ENCODE measurements around the gene SLC24A5.

The SLC24A5 gene

GRCh38 chr15:48147358-48147757 lies 26.6 kb downstream of the SLC24A5 start:
- Mint-ChIP-seq H3K4me1 (no peaks in the 10 kb centered on the region), H3K36me3 (peaks cover 3% of the 10 kb centered on the region), H3K27me3 (no peaks in the 10 kb centered on the region), H3K9me3 (no peaks in the 10 kb centered on the region), H3K4me3 (no peak overlapping the region), H3K27ac (no peak overlapping the region)

GRCh38 chr15:48149858-48150257 lies 29.1 kb downstream of the SLC24A5 start:
- H3K4me3 Mint-ChIP-seq, result no peak overlapping the region
- no peaks in the 10 kb centered on the region for H3K27me3 Mint-ChIP-seq
- H3K36me3 Mint-ChIP-seq, result peaks cover 4% of the 10 kb centered on the region
- no peak overlapping the region for H3K27ac Mint-ChIP-seq
- H3K4me1 Mint-ChIP-seq, result no peaks in the 10 kb centered on the region
- H3K9me3 Mint-ChIP-seq, result no peaks in the 10 kb centered on the region

- peaks cover 4% of the 10 kb centered on the region for H3K36me3 Mint-ChIP-seq
- no peak overlapping the region for H3K4me3 Mint-ChIP-seq
- H3K27ac Mint-ChIP-seq, result no peak overlapping the region
- H3K4me1 Mint-ChIP-seq, result no peaks in the 10 kb centered on the region
- H3K9me3 Mint-ChIP-seq, result no peaks in the 10 kb centered on the region
- no peaks in the 10 kb centered on the region for H3K27me3 Mint-ChIP-seq
Observed at GRCh38 chr15:48153526-48153925, 32.7 kb downstream of the SLC24A5 start.

- H3K4me3 Mint-ChIP-seq, result no peak overlapping the region
Observed at GRCh38 chr15:48168616-48169015, 47.8 kb downstream of the SLC24A5 start.

GRCh38 chr15:48170981-48171380 lies 50.2 kb downstream of the SLC24A5 start:
- Mint-ChIP-seq H3K27me3 (peaks cover 2% of the 10 kb centered on the region), H3K27ac (no peak overlapping the region), H3K9me3 (peaks cover 20% of the 10 kb centered on the region), H3K36me3 (peaks cover 13% of the 10 kb centered on the region), H3K4me3 (no peak overlapping the region), H3K4me1 (peaks cover 4% of the 10 kb centered on the region)

More at GRCh38 chr15:48168616-48169015, 47.8 kb downstream of the SLC24A5 start:
- H3K4me1 Mint-ChIP-seq, result peaks cover 3% of the 10 kb centered on the region
- peaks cover 8% of the 10 kb centered on the region for H3K36me3 Mint-ChIP-seq
- peaks cover 13% of the 10 kb centered on the region for H3K9me3 Mint-ChIP-seq
- no peak overlapping the region for H3K27ac Mint-ChIP-seq
- no peaks in the 10 kb centered on the region for H3K27me3 Mint-ChIP-seq

GRCh38 chr15:48175126-48175525 lies 54.3 kb downstream of the SLC24A5 start:
- H3K36me3 Mint-ChIP-seq, result peaks cover 8% of the 10 kb centered on the region
- H3K9me3 Mint-ChIP-seq, result peaks cover 16% of the 10 kb centered on the region
- H3K27ac Mint-ChIP-seq, result no peak overlapping the region
- no peak overlapping the region for H3K4me3 Mint-ChIP-seq
- peaks cover 11% of the 10 kb centered on the region for H3K27me3 Mint-ChIP-seq
- H3K4me1 Mint-ChIP-seq, result peaks cover 18% of the 10 kb centered on the region

- H3K4me1 Mint-ChIP-seq, result peaks cover 18% of the 10 kb centered on the region
- H3K4me3 Mint-ChIP-seq, result no peak overlapping the region
- peaks cover 16% of the 10 kb centered on the region for H3K9me3 Mint-ChIP-seq
- no peak overlapping the region for H3K27ac Mint-ChIP-seq
- H3K27me3 Mint-ChIP-seq, result peaks cover 11% of the 10 kb centered on the region
- peaks cover 8% of the 10 kb centered on the region for H3K36me3 Mint-ChIP-seq
Observed at GRCh38 chr15:48176112-48176511, 55.3 kb downstream of the SLC24A5 start.

- H3K4me1 Mint-ChIP-seq, result peaks cover 18% of the 10 kb centered on the region
- no peak overlapping the region for H3K27ac Mint-ChIP-seq
- H3K27me3 Mint-ChIP-seq, result peaks cover 12% of the 10 kb centered on the region
- H3K4me3 Mint-ChIP-seq, result peak overlapping the region; percentile 92
- peaks cover 8% of the 10 kb centered on the region for H3K36me3 Mint-ChIP-seq
- H3K9me3 Mint-ChIP-seq, result peaks cover 16% of the 10 kb centered on the region
Observed at GRCh38 chr15:48176957-48177356, 56.2 kb downstream of the SLC24A5 start.

GRCh38 chr15:48177383-48177765 lies 56.6 kb downstream of the SLC24A5 start:
- Mint-ChIP-seq H3K4me3 (peak overlapping the region; percentile 92), H3K27me3 (peaks cover 13% of the 10 kb centered on the region), H3K36me3 (peaks cover 6% of the 10 kb centered on the region), H3K4me1 (peaks cover 18% of the 10 kb centered on the region), H3K9me3 (peaks cover 16% of the 10 kb centered on the region), H3K27ac (peak overlapping the region; percentile 87)

GRCh38 chr15:48177766-48178647 lies 57.2 kb downstream of the SLC24A5 start, which contains the start of gene MYEF2:
TSS of gene MYEF2 (minus strand) at chr15:48178295. CDS start at chr15:48178237, 58 bp downstream.
- peaks cover 14% of the 10 kb centered on the region for H3K9me3 Mint-ChIP-seq
- peak within 1 kb of the TSS; percentile 92 for H3K4me3 Mint-ChIP-seq
- peaks cover 5% of the 10 kb centered on the region for H3K36me3 Mint-ChIP-seq
- H3K4me1 Mint-ChIP-seq, result peaks cover 18% of the 10 kb centered on the region
- peak within 1 kb of the TSS; percentile 87 for H3K27ac Mint-ChIP-seq
- H3K27me3 Mint-ChIP-seq, result peaks cover 13% of the 10 kb centered on the region

- H3K36me3 Mint-ChIP-seq, result peaks cover 5% of the 10 kb centered on the region
- H3K4me3 Mint-ChIP-seq, result peak overlapping the region; percentile 57
- peaks cover 8% of the 10 kb centered on the region for H3K9me3 Mint-ChIP-seq
- peaks cover 15% of the 10 kb centered on the region for H3K4me1 Mint-ChIP-seq
- peaks cover 13% of the 10 kb centered on the region for H3K27me3 Mint-ChIP-seq
- H3K27ac Mint-ChIP-seq, result no peak overlapping the region
Observed at GRCh38 chr15:48178648-48178931, 57.8 kb downstream of the SLC24A5 start.

GRCh38 chr15:48182749-48183148 lies 62.0 kb downstream of the SLC24A5 start:
- H3K27me3 Mint-ChIP-seq, result peaks cover 15% of the 10 kb centered on the region
- no peak overlapping the region for H3K27ac Mint-ChIP-seq
- no peaks in the 10 kb centered on the region for H3K36me3 Mint-ChIP-seq
- peaks cover 5% of the 10 kb centered on the region for H3K9me3 Mint-ChIP-seq
- no peaks in the 10 kb centered on the region for H3K4me1 Mint-ChIP-seq
- H3K4me3 Mint-ChIP-seq, result no peak overlapping the region

- Mint-ChIP-seq H3K27me3 (peaks cover 13% of the 10 kb centered on the region), H3K4me1 (no peaks in the 10 kb centered on the region), H3K27ac (no peak overlapping the region), H3K9me3 (peaks cover 5% of the 10 kb centered on the region), H3K4me3 (no peak overlapping the region), H3K36me3 (no peaks in the 10 kb centered on the region)
Observed at GRCh38 chr15:48185529-48185928, 64.7 kb downstream of the SLC24A5 start.

- Mint-ChIP-seq H3K36me3 (no peaks in the 10 kb centered on the region), H3K9me3 (peaks cover 5% of the 10 kb centered on the region), H3K4me1 (no peaks in the 10 kb centered on the region), H3K27me3 (peaks cover 17% of the 10 kb centered on the region), H3K27ac (no peak overlapping the region), H3K4me3 (no peak overlapping the region)
Observed at GRCh38 chr15:48186271-48186670, 65.5 kb downstream of the SLC24A5 start.

- Mint-ChIP-seq H3K27me3 (peaks cover 37% of the 10 kb centered on the region), H3K9me3 (peaks cover 16% of the 10 kb centered on the region), H3K4me3 (no peak overlapping the region), H3K36me3 (peaks cover 1% of the 10 kb centered on the region), H3K27ac (no peak overlapping the region), H3K4me1 (no peaks in the 10 kb centered on the region)
Observed at GRCh38 chr15:48190932-48191573, 70.3 kb downstream of the SLC24A5 start.

- Mint-ChIP-seq H3K27ac (no peak within 1 kb of the TSS), H3K27me3 (peaks cover 38% of the 10 kb centered on the region), H3K4me1 (no peaks in the 10 kb centered on the region), H3K4me3 (no peak within 1 kb of the TSS), H3K9me3 (peaks cover 16% of the 10 kb centered on the region), H3K36me3 (peaks cover 1% of the 10 kb centered on the region)
Observed at GRCh38 chr15:48191574-48192225, 70.9 kb downstream of the SLC24A5 start, which contains the start of gene CTXN2. TSS of gene CTXN2 (plus strand) at chr15:48191665. CDS start at chr15:48201301, 9,636 bp downstream.
